Measurements from ENCODE around the gene PROCR.

GRCh38 chr20:35156978-35157377, 14.9 kb upstream of the PROCR start:
- TF ChIP-seq KAT7 (CRISPR knock-in tag; IDR thresholded peaks at IDR 0.05; ENCODE audit: borderline replicate concordance): no peak
- TF ChIP-seq ZNF354B (CRISPR knock-in tag; IDR thresholded peaks at IDR 0.05): no peak
